22Rv1 (cell line): Measurements from ENCODE around the gene GLI2.

Experiments
- H3K27ac ChIP-seq: fragments of 450-650 bp; 2 replicates; pipeline ENCODE4 v1.5.1; 2017
- CTCF ChIP-seq: fragments of 450-650 bp; IDR thresholded peaks from 2 replicates; pipeline ENCODE4 v1.5.1; 2017; ENCODE audit warnings: mild to moderate bottlenecking
- ZFX ChIP-seq: fragments of 450-650 bp; IDR thresholded peaks from 2 replicates; pipeline ENCODE4 v1.6.1; 2017; ENCODE audit warnings: antibody characterized with exemption, borderline replicate concordance

Gene GLI2

GRCh38 chr2:120741571-120742561, 6.2 kb downstream of the GLI2 start:
- TF ChIP-seq CTCF (no peak), ZFX (no peak)
- H3K27ac ChIP-seq = no peak overlapping the region

GRCh38 chr2:120743657-120744056, 8.0 kb downstream of the GLI2 start:
- TF ChIP-seq ZFX (no peak), CTCF (no peak)
- no peak overlapping the region for H3K27ac ChIP-seq

GRCh38 chr2:120744817-120745216, 9.1 kb downstream of the GLI2 start:
- TF ChIP-seq ZFX (no peak), CTCF (no peak)
- H3K27ac ChIP-seq = no peak overlapping the region

- no peak overlapping the region for H3K27ac ChIP-seq
- TF ChIP-seq CTCF = no peak
- TF ChIP-seq ZFX = no peak
These were observed 9.9 kb downstream of the GLI2 start for GRCh38 chr2:120745420-120746111.

GRCh38 chr2:120746144-120746543, 10.5 kb downstream of the GLI2 start:
- no peak overlapping the region for H3K27ac ChIP-seq
- TF ChIP-seq CTCF (no peak), ZFX (no peak)

- TF ChIP-seq ZFX = no peak
- no peak for TF ChIP-seq CTCF
These were observed 11.6 kb downstream of the GLI2 start for GRCh38 chr2:120747281-120747680.

GRCh38 chr2:120747706-120748105, 12.0 kb downstream of the GLI2 start:
- no peak overlapping the region for H3K27ac ChIP-seq
- no peak for TF ChIP-seq CTCF

More at GRCh38 chr2:120747281-120747680, 11.6 kb downstream of the GLI2 start:
- no peak overlapping the region for H3K27ac ChIP-seq
